Measurements from ENCODE around the gene ASTN2.

GRCh38 chr9:116792271-116792670, 622.6 kb downstream of the ASTN2 start:
- TF ChIP-seq, protein P1, sequence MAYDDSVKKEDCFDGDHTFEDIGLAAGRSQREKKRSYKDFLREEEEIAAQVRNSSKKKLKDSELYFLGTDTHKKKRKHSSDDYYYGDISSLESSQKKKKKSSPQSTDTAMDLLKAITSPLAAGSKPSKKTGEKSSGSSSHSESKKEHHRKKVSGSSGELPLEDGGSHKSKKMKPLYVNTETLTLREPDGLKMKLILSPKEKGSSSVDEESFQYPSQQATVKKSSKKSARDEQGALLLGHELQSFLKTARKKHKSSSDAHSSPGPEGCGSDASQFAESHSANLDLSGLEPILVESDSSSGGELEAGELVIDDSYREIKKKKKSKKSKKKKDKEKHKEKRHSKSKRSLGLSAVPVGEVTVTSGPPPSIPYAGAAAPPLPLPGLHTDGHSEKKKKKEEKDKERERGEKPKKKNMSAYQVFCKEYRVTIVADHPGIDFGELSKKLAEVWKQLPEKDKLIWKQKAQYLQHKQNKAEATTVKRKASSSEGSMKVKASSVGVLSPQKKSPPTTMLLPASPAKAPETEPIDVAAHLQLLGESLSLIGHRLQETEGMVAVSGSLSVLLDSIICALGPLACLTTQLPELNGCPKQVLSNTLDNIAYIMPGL (CRISPR knock-in tag; IDR thresholded peaks at IDR 0.05; ENCODE audit: borderline replicate concordance): no peak
- no peak for TF ChIP-seq CTCF (IDR thresholded peaks at IDR 0.05)
- TF ChIP-seq CHD2 (IDR thresholded peaks at IDR 0.05; ENCODE audit: low read length, partially characterized antibody): no peak
- TF ChIP-seq, protein P2, sequence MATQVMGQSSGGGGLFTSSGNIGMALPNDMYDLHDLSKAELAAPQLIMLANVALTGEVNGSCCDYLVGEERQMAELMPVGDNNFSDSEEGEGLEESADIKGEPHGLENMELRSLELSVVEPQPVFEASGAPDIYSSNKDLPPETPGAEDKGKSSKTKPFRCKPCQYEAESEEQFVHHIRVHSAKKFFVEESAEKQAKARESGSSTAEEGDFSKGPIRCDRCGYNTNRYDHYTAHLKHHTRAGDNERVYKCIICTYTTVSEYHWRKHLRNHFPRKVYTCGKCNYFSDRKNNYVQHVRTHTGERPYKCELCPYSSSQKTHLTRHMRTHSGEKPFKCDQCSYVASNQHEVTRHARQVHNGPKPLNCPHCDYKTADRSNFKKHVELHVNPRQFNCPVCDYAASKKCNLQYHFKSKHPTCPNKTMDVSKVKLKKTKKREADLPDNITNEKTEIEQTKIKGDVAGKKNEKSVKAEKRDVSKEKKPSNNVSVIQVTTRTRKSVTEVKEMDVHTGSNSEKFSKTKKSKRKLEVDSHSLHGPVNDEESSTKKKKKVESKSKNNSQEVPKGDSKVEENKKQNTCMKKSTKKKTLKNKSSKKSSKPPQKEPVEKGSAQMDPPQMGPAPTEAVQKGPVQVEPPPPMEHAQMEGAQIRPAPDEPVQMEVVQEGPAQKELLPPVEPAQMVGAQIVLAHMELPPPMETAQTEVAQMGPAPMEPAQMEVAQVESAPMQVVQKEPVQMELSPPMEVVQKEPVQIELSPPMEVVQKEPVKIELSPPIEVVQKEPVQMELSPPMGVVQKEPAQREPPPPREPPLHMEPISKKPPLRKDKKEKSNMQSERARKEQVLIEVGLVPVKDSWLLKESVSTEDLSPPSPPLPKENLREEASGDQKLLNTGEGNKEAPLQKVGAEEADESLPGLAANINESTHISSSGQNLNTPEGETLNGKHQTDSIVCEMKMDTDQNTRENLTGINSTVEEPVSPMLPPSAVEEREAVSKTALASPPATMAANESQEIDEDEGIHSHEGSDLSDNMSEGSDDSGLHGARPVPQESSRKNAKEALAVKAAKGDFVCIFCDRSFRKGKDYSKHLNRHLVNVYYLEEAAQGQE (IDR thresholded peaks at IDR 0.05): no peak
- TF ChIP-seq ZFP36 (IDR thresholded peaks at IDR 0.05; ENCODE audit: borderline replicate concordance, partially characterized antibody): no peak
- no peak for TF ChIP-seq JUNB (IDR thresholded peaks at IDR 0.05)
- no peak for TF ChIP-seq ZC3H11A (IDR thresholded peaks at IDR 0.05)
- no peak for TF ChIP-seq ELK1 (IDR thresholded peaks at IDR 0.05; ENCODE audit: low read depth, low read length)
- TF ChIP-seq RCOR1 (IDR thresholded peaks at IDR 0.05; ENCODE audit: low read depth, low read length): no peak
- no peak for TF ChIP-seq KDM5A (IDR thresholded peaks at IDR 0.05)
- TF ChIP-seq JUN (IDR thresholded peaks at IDR 0.05): no peak
